ENCODE measurements around the gene ANKRD63.
A peak's percentile ranks its signal among the peaks of the same experiment; 100 is the strongest.

ANKRD63 gene

DNA sequence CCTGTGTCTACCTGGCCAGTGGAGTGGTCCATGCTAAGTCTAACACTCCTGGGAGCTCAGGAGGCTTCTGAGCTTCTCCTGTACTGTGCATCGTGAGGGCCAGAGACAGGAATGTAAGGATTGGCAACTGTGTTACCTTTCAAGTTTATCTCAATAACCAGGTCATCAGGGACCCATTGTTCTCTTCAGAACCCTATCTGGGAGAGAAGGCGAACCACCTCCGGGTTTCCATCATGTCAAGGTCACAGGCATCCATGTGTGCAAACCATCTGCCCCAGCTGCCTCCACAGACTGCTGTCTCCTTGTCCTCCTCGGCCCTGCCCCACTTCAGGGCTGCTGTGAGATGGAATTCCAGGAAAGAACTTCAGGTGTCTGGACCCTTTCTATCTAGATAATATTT lies 5.9 kb downstream of the ANKRD63 start:
- DNase-seq = peak; percentile 37

- DNase-seq = no peak
Measured at GRCh38 chr15:40275954-40276353, 6.9 kb downstream of the ANKRD63 start.

- no peak for DNase-seq
Measured at GRCh38 chr15:40275523-40275922, 7.3 kb downstream of the ANKRD63 start.

- DNase-seq = peak; percentile 58
Measured at GRCh38 chr15:40274350-40275274, 8.3 kb downstream of the ANKRD63 start.

DNA sequence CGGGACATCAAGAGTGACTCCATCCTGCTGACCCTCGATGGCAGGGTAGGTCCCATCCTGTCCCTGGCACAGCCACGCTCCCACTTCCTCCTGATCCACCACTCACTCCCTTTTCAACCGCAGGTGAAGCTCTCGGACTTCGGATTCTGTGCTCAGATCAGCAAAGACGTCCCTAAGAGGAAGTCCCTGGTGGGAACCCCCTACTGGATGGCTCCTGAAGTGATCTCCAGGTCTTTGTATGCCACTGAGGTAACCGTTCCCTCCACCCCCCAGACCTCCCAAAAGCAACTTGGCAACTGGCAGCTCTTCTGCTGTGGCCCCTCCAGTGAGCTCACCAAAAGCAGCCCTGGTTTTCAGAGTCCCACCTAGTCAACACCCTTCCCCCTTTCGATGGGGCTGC lies 9.4 kb downstream of the ANKRD63 start:
- DNase-seq = no peak

DNA sequence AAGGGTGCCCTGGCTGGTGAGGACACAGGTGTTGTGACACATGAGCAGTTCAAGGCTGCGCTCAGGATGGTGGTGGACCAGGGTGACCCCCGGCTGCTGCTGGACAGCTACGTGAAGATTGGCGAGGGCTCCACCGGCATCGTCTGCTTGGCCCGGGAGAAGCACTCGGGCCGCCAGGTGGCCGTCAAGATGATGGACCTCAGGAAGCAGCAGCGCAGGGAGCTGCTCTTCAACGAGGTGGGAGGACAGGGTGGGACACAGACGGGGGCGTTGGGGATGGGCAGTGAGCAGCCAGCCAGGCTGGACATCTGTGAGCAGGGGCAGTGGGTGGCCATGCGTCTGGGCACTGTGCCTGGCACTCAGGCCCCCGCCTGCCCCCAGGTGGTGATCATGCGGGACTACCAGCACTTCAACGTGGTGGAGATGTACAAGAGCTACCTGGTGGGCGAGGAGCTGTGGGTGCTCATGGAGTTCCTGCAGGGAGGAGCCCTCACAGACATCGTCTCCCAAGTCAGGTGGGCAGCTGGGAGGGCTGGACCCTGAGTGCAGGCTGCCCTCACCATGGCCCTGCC lies 10.3 kb downstream of the ANKRD63 start:
- DNase-seq = no peak

- DNase-seq = no peak
Measured at GRCh38 chr15:40271685-40272484, 11.0 kb downstream of the ANKRD63 start.

DNA sequence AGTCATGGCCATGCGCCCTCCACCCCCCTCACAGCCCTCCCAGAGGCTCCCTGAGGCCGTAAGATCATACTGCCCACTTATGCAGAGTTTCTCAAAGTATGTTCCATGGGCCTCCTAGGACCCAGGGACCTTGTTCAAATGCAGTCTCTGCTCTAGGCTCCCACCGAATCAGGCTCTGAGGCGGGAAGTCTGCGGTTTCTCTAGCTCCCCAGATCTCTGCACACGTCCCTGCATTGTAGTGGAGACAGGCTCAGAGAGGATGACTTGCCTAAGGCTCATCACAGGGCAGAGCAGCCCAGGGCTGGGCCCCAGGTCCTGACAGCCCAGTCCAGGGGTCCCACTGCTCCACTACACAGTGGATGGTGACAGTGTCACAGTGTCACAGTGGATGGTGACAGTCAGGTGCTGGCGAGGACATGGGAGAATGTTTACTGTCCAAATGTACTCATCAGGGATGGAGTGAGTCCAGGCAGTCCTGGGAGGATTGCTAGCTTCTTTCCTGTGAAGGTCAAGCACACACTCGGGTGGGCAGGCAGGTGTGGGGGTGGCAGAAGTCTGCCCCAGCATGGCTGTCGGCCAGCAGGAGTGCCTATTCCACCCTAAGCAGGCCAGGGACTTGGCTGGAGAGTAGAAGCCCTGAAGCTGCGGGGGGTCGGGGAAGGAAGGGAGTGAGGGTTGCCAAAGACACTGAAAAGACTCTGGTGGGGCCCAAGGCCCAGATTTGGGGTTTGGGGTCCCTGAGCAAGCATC lies 12.4 kb downstream of the ANKRD63 start:
- DNase-seq = no peak

- DNase-seq = no peak
Measured at GRCh38 chr15:40269604-40270003, 13.3 kb downstream of the ANKRD63 start.

DNA sequence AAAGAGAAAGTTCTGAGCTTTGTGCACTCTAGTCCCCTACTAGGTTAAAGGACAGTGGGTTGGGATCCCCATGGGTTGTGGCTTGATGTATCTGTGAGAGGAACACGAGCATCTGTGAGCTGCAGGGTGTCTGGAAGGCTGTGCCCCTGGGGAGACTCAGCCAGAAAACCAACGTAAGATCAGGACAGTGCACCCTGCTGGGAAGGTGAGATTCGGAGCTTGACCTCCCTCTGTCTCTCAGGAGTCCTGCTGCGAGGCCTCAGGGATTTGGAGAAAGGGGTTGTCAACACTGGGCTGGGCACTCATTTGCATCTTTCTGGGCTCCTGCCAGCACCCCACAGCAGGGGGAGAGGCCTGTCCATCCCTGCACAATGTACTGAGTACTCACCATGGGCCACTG lies 15.2 kb downstream of the ANKRD63 start:
- DNase-seq = no peak

DNA sequence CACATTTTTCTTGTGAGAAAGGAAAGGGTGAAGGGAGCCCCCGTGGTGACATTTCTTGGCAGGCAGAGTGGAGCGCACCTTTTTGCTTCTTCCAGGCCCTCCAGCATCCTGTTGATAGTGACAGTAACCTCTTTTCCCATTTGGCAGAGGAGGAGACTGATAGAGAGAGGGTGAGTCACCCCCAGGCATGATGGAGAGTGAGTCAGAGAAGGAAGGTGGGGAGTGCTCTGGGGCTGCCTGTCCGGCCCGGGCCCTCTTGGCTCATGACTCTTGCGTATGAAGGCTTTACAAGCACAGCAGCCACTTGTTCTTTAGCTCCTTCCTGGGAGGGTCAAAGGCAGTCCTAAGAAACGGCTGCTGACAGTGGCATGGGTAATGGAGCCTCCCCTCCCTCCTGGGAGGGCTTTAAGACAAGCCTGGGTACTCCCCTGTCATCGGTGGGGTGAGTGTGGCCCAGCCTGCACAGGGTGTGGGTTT lies 16.0 kb downstream of the ANKRD63 start:
- no peak for DNase-seq

GRCh38 chr15:40265875-40266274 lies 17.0 kb downstream of the ANKRD63 start:
- no peak for DNase-seq

- DNase-seq = no peak
Measured at GRCh38 chr15:40265355-40265754, 17.5 kb downstream of the ANKRD63 start.

DNA sequence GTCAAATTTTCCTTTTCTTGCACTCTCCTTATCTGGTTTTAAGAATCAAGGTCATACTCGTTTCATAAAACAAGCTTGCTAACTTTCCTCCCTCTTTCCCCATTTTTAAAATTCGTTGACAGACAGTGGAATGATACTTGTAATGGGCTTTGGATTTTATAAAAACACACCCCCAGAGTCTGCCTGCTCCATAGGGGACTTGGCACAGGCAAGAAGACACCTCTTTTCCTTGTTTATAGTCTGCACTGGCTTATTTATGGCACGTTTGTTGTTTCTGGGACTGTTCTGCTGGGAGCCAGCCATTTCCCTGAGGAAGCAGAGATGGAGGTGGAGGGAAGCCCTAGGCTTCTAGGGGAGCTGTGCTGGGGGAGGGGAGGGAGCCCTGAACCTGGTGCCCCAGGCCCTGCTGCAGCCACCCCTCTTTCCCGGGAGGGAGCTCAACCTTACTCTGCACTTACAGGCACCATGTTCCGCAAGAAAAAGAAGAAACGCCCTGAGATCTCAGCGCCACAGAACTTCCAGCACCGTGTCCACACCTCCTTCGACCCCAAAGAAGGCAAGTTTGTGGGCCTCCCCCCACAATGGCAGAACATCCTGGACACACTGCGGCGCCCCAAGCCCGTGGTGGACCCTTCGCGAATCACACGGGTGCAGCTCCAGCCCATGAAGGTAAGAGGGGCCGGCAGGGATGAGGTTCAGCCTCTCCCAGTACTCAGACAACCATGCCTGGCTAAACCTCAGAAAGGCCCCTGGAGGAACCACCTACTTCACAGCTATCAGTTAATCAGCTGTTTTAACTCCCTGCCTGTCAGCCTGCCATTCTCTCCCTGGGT lies 18.3 kb downstream of the ANKRD63 start:
- DNase-seq = no peak

- no peak for DNase-seq
Measured at GRCh38 chr15:40263024-40263754, 19.7 kb downstream of the ANKRD63 start.

DNA sequence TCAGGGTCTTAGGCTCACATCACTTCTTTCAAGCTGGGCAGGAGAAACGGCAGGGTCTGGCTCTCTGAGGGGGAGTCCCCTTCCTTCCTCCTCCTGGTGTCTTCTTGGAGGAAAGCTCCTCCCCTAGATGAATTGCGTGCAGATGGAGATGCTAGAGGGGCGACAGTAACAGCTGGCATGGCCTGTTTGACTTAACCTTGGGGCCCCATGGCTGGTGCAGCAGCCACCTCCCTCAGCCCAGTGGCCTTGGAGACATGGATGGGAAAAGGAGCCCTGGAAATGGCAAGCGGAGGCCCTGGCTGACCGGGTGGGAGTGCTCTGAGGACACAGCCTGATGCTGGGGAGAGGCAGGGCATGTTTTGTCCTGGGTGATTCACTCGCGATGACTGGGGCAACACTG lies 23.8 kb downstream of the ANKRD63 start:
- no peak for DNase-seq

DNA sequence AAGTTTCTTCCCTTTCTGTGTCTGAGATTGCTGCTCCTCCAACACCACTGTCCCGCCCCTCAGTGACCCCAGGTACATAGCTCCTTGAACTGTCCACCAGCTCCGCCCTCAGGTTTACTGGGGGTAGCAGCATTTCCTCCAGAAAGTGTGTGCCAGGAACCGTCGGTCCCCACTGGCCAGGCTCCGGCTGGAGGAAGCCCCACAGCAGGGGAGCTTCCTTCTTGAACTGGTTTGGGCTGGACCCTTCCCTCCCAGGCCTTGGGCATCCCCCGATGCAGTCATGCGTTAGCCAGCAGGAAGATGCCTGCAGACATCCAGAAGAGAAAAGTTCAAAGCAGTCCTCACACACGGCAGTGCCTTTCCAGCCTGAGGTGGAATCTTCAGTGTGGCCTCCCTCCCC lies 24.3 kb downstream of the ANKRD63 start:
- DNase-seq = no peak

- no peak for DNase-seq
Measured at GRCh38 chr15:40257656-40258450, 25.0 kb downstream of the ANKRD63 start.

DNA sequence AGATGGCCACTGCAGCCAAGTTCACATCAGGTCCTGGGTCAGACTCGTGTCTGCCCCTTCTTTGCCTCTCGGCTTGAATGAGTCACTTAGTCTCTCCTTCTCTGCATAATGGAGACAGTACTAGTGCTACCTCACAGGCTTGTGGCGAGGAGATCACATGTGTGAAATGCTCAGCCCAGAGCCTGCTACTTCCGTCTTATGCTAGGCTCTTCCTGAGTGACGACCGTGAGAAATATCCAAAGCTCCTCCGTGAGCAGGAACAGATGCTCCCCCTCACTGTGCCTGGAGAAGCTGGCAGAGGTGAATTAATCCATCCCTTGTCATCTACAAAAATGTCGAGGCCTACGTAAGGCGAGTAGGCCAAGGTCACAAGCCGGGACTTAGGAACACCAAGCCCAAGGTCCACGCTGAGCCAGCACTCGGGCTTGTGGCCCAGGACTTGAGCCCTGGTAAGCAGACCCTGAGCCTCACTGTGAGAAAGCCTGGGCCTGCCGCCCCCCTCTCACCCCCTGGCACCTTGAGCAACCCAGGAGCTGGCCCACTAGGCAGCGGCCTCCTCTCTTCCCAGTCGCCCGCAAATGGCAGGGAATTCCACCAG lies 26.1 kb downstream of the ANKRD63 start:
- DNase-seq = no peak

DNA sequence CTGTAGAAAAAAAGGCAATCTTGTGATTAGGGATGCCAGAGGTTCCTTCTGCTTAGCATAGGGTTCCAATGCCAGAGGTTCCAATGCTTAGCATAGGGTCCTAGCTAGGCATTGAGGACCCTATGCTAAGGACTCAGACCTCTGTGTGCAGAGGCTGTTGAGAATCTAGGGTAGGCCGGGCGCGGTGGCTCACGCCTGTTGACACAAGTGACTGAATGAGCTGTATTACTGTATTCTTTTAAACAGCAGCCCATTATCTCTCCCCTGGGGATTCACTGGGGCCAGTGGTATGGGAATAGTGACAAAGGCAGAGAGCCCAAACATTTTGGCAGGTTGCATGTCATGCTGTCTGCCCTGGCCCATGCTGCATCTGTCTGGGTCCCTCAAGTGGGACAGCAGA lies 27.8 kb downstream of the ANKRD63 start:
- DNase-seq = no peak
